ENCODE measurements around the gene TCP10L. TPM values are rescaled to one million over a fixed set of nuclear protein-coding genes. Genes with fewer than 3 reads are reported as not detected.

TCP10L gene

Small RNA genes lying within 50 kb of the gene (small RNA-seq; reads per million reads assigned to genes)
- not detected for gene RF00438 (ENCODE audit: low read depth)
- not detected for gene RNA5SP490 (ENCODE audit: low read depth)
